ENCODE measurements around the gene HOXA11.

The HOXA11 gene

DNA sequence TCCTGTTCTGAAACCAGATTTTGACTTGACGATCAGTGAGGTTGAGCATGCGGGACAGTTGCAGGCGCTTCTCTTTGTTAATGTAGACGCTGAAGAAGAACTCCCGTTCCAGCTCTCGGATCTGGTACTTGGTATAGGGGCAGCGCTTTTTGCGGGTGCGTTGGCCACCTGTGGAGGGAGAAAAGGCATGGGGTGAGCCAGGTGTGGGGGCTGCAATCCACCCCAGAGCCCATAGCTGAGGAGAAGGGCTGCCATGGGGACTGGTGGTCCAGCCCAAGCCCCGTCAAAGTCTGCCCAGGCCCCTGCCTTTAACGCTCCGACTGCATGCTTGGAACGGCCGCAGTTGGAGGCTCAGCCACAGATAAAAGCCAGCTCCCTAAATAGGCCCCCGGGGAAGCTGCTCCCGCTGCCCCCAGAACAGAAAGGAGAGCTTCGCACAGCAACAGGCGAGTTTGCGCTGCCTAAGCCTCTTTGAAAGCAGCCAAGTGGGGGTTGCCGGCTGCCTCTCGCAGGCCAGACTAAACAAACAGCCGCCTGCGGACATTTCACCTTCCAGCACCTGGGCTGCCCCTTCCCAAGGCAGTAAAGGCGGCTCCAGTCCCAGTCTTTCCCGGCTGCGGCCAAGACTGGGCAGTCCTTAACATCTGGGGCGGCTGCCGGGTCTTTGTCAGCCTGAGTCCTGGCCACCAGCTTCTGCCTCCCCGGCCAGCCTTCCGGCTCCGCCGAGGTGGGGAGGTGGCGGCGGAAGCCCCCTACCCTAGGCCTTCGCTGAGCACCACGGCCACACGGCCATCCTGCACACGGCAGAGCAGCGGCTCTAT is 2.0 kb downstream of the HOXA11 start:
- no peak for DNase-seq (ENCODE audit: low read depth)
- H3K4me3 ChIP-seq (ENCODE audit: control insufficient read depth, low read depth, low read length) = peak overlapping the region; percentile 53
- TF ChIP-seq, protein P1, sequence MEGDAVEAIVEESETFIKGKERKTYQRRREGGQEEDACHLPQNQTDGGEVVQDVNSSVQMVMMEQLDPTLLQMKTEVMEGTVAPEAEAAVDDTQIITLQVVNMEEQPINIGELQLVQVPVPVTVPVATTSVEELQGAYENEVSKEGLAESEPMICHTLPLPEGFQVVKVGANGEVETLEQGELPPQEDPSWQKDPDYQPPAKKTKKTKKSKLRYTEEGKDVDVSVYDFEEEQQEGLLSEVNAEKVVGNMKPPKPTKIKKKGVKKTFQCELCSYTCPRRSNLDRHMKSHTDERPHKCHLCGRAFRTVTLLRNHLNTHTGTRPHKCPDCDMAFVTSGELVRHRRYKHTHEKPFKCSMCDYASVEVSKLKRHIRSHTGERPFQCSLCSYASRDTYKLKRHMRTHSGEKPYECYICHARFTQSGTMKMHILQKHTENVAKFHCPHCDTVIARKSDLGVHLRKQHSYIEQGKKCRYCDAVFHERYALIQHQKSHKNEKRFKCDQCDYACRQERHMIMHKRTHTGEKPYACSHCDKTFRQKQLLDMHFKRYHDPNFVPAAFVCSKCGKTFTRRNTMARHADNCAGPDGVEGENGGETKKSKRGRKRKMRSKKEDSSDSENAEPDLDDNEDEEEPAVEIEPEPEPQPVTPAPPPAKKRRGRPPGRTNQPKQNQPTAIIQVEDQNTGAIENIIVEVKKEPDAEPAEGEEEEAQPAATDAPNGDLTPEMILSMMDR (conservative IDR thresholded peaks at IDR 0.05; ENCODE audit: control insufficient read depth, insufficient read depth, low read depth, low read length) = no peak

DNA sequence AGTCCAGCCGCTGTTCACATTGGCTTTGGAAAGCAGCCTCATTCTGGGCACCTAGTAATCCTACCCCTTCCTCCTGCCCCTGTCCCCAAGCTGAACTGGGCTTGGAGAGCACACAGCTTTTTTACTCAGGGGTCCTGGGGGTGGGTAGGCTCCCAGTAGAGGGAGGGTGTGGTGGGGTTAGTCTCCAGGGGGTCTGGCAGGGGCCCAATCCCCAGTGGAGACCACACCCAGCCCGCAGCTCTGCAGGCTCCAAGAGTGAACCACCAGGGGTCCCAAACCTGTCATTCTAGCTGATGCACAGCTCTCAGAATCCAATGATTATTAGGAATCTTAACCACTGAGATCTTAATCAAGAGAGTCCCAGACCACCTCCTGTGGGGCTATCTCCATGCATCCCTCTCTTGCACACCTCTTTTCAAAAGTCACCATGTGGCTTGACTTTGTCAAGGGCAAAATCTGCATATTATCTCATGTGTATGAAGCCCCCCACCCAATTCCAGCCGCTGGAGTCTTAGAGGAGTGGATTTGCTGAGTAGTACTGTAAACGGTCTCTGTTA is 2.7 kb downstream of the HOXA11 start:
- TF ChIP-seq, protein P1 (conservative IDR thresholded peaks at IDR 0.05; ENCODE audit: control insufficient read depth, insufficient read depth, low read depth, low read length) = no peak

DNA sequence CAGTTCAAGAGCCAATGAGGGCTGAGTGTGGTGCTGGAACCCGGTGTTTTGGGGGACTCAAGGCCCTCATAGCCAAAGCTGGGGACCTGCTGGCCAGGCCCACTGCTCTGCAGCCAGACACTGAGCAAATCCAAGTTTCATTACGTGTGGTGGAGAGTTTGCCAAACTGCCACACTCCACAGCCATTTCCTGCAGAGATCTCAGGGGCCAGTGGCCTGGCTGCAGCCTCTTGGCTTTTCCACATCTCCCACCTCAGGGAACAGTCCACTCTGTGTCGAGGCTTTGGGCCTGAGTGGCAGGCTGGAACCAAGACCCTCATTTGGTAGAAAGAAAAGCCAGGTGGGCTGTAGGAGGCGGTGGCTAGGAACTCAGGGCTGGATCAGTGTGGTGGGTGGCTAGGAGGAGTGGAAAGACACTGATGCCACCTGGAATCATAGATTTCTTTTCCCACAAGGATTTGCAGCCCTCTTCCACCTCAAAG is 3.2 kb downstream of the HOXA11 start:
- TF ChIP-seq, protein P1 (conservative IDR thresholded peaks at IDR 0.05; ENCODE audit: control insufficient read depth, insufficient read depth, low read depth, low read length) = no peak
- no peak for DNase-seq (ENCODE audit: low read depth)
- no peak overlapping the region for H3K4me3 ChIP-seq (ENCODE audit: control insufficient read depth, low read depth, low read length)

More for the DNA sequence above, 2.7 kb downstream of the HOXA11 start:
- H3K4me3 ChIP-seq (ENCODE audit: control insufficient read depth, low read depth, low read length) = no peak overlapping the region
- DNase-seq (ENCODE audit: low read depth) = no peak

DNA sequence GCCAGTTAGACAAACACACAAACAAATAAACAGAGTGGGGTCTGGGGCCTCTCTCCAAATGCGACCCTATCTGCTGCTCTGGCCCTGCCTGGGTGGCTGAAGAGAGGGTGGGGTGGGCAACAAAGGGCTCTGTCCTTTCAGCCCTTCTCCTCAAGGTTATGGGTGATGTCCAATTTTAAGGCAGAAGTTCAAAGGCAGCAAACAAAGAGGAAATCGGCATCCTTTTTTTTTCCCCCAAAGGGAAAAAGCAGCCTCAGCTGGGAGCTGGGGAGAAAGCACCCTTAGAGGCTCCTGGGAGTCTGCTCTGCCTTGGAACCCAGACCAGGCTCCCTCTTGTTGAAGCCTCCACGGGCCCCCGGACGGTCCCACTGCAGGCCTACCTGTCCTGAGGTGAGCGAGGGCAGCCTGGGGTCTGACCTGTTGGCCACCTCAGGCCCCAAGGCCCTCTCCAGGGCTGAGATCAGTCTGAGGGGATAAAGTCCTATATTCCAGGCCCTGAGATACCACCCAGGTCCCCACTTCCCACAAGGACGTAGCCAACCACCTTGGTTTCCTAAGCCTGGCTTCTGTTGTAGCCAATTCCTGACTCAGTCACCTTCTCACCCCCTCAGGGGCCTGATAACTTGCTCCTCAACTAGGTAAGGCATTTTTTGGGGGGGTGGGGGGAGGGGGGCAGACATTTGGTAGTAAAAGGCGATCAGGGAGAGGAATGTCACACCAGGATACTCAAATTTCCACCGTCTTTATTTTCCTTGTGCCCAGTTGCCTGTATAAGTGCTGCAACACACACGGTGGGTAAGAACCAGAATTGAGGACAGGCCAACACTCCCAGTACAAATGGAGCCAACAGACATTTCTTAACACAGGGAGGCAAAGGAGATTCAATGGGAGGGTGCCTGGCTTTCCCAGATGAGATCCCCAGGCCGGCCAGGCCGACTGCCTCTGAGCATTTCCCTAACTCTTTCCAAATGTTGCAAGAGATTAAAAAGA is 4.3 kb downstream of the HOXA11 start:
- no peak overlapping the region for H3K4me3 ChIP-seq (ENCODE audit: control insufficient read depth, low read depth, low read length)
- TF ChIP-seq, protein P1 (conservative IDR thresholded peaks at IDR 0.05; ENCODE audit: control insufficient read depth, insufficient read depth, low read depth, low read length) = no peak
- DNase-seq (ENCODE audit: low read depth) = no peak

DNA sequence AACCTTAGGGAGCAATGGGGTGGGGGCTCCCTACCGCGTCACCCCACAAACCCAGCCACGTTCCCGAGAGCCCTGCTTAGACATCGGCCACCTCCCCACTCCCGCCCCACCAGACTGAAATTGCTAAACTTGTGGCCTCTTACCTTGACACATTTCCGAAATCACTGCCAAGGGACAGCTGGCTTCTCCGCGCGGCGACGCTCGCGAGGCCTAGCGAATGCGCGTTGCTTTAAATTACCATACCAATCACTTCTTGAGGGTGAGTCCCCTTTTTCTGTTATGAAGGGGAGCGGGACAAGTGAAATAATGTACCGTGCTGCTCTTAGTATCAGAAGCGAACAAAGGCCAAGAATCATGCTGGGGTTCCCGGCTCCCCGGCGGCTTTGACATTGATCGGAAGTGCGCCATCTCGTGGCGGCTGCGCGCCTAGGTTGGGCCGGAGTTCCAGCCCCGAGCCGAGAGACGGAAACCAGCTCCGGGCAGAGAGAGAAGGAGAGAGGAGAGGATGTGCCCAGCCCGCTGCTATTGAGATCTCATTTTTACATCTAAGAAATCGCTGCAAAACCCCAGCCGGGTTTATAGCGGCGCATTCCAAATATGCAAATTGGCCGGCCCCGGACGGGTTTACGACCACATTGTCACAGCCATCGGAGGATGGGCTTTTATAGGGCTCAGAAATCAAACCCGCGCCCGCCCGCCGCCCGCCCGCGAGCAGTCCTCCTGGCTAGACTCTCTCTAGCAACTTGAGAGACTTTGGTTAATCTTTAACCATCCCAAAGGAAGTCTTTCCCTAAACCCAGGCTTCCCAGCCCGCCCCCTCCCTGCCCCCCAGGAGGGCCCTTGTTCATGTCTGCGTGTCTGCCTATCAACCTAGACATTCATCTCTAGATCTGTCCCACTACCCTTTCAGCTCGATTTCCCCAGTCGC is 5.3 kb downstream of the HOXA11 start:
- peak overlapping the region; percentile 29 for H3K4me3 ChIP-seq (ENCODE audit: control insufficient read depth, low read depth, low read length)
- peak; percentile 69 for DNase-seq (ENCODE audit: low read depth)
- TF ChIP-seq, protein P1 (conservative IDR thresholded peaks at IDR 0.05; ENCODE audit: control insufficient read depth, insufficient read depth, low read depth, low read length) = peak; percentile 75
